ENCODE data around the gene RAD52. TPM values are rescaled to one million over a fixed set of nuclear protein-coding genes. Genes with fewer than 3 reads are reported as not detected.

RAD52 gene
- polyA plus RNA-seq, 1 donor = 27.9 TPM

- 100% methylated on average over 1 of the region's 5 CpGs for WGBS (ENCODE audit: insufficient coverage, low lambda C conversion rate)
- Histone ChIP-seq H3K36me3 (ENCODE audit: control insufficient read depth, insufficient read depth, low read length) (peaks cover 63% of the 10 kb centered on the region), H3K4me1 (ENCODE audit: control insufficient read depth, insufficient read depth, low read length) (no peaks in the 10 kb centered on the region), H3K27ac (ENCODE audit: low read length) (no peak overlapping the region), H3K27me3 (ENCODE audit: control insufficient read depth, insufficient read depth, low read length) (no peaks in the 10 kb centered on the region), H3K9me3 (ENCODE audit: control insufficient read depth, low read depth, low read length) (no peaks in the 10 kb centered on the region), H3K4me3 (ENCODE audit: low read length) (no peak overlapping the region)
- DNase-seq = no peak
These were observed 69.9 kb downstream of the RAD52 start for GRCh38 chr12:879641-880040.

GRCh38 chr12:873954-874353 lies 75.5 kb downstream of the RAD52 start:
- H3K36me3 ChIP-seq (ENCODE audit: control insufficient read depth, insufficient read depth, low read length) = peaks cover 30% of the 10 kb centered on the region
- no peaks in the 10 kb centered on the region for H3K4me1 ChIP-seq (ENCODE audit: control insufficient read depth, insufficient read depth, low read length)
- WGBS (ENCODE audit: insufficient coverage, low lambda C conversion rate) = no CpG with 5 or more reads among the region's 2 CpGs
- no peaks in the 10 kb centered on the region for H3K27me3 ChIP-seq (ENCODE audit: control insufficient read depth, insufficient read depth, low read length)
- DNase-seq = no peak
- H3K27ac ChIP-seq (ENCODE audit: low read length) = no peak overlapping the region
- H3K9me3 ChIP-seq (ENCODE audit: control insufficient read depth, low read depth, low read length) = no peaks in the 10 kb centered on the region
- no peak overlapping the region for H3K4me3 ChIP-seq (ENCODE audit: low read length)

- Histone ChIP-seq H3K27me3 (ENCODE audit: control insufficient read depth, insufficient read depth, low read length) (no peaks in the 10 kb centered on the region), H3K4me1 (ENCODE audit: control insufficient read depth, insufficient read depth, low read length) (no peaks in the 10 kb centered on the region), H3K4me3 (ENCODE audit: low read length) (no peak overlapping the region), H3K9me3 (ENCODE audit: control insufficient read depth, low read depth, low read length) (no peaks in the 10 kb centered on the region), H3K36me3 (ENCODE audit: control insufficient read depth, insufficient read depth, low read length) (peaks cover 39% of the 10 kb centered on the region), H3K27ac (ENCODE audit: low read length) (no peak overlapping the region)
- 100% methylated on average over 1 of the region's 1 CpG for WGBS (ENCODE audit: insufficient coverage, low lambda C conversion rate)
- no peak for DNase-seq
These were observed 79.1 kb downstream of the RAD52 start for GRCh38 chr12:870378-870777.

- no peaks in the 10 kb centered on the region for H3K4me1 ChIP-seq (ENCODE audit: control insufficient read depth, insufficient read depth, low read length)
- H3K4me3 ChIP-seq (ENCODE audit: low read length) = no peak overlapping the region
- H3K9me3 ChIP-seq (ENCODE audit: control insufficient read depth, low read depth, low read length) = no peaks in the 10 kb centered on the region
- H3K27ac ChIP-seq (ENCODE audit: low read length) = no peak overlapping the region
- no peak for DNase-seq
- WGBS (ENCODE audit: insufficient coverage, low lambda C conversion rate) = no CpG with 5 or more reads among the region's 3 CpGs
- H3K27me3 ChIP-seq (ENCODE audit: control insufficient read depth, insufficient read depth, low read length) = no peaks in the 10 kb centered on the region
- H3K36me3 ChIP-seq (ENCODE audit: control insufficient read depth, insufficient read depth, low read length) = peaks cover 42% of the 10 kb centered on the region
These were observed 80.8 kb downstream of the RAD52 start for GRCh38 chr12:868722-869121.

- no peak overlapping the region for H3K27ac ChIP-seq (ENCODE audit: low read length)
- H3K9me3 ChIP-seq (ENCODE audit: control insufficient read depth, low read depth, low read length) = no peaks in the 10 kb centered on the region
- no peak overlapping the region for H3K4me3 ChIP-seq (ENCODE audit: low read length)
- WGBS (ENCODE audit: insufficient coverage, low lambda C conversion rate) = no CpG with 5 or more reads among the region's 5 CpGs
- no peaks in the 10 kb centered on the region for H3K4me1 ChIP-seq (ENCODE audit: control insufficient read depth, insufficient read depth, low read length)
- H3K36me3 ChIP-seq (ENCODE audit: control insufficient read depth, insufficient read depth, low read length) = peaks cover 42% of the 10 kb centered on the region
- DNase-seq = no peak
- H3K27me3 ChIP-seq (ENCODE audit: control insufficient read depth, insufficient read depth, low read length) = no peaks in the 10 kb centered on the region
These were observed 81.6 kb downstream of the RAD52 start for GRCh38 chr12:867905-868304.

GRCh38 chr12:865614-866013 lies 83.9 kb downstream of the RAD52 start:
- WGBS (ENCODE audit: insufficient coverage, low lambda C conversion rate) = 88% methylated on average over 1 of the region's 1 CpG
- H3K36me3 ChIP-seq (ENCODE audit: control insufficient read depth, insufficient read depth, low read length) = peaks cover 45% of the 10 kb centered on the region
- no peak overlapping the region for H3K4me3 ChIP-seq (ENCODE audit: low read length)
- no peaks in the 10 kb centered on the region for H3K9me3 ChIP-seq (ENCODE audit: control insufficient read depth, low read depth, low read length)
- H3K27ac ChIP-seq (ENCODE audit: low read length) = no peak overlapping the region
- H3K27me3 ChIP-seq (ENCODE audit: control insufficient read depth, insufficient read depth, low read length) = no peaks in the 10 kb centered on the region
- no peaks in the 10 kb centered on the region for H3K4me1 ChIP-seq (ENCODE audit: control insufficient read depth, insufficient read depth, low read length)
- DNase-seq = no peak

GRCh38 chr12:863285-863684 lies 86.2 kb downstream of the RAD52 start:
- no peaks in the 10 kb centered on the region for H3K27me3 ChIP-seq (ENCODE audit: control insufficient read depth, insufficient read depth, low read length)
- WGBS (ENCODE audit: insufficient coverage, low lambda C conversion rate) = 86% methylated on average over 1 of the region's 1 CpG
- no peak overlapping the region for H3K4me3 ChIP-seq (ENCODE audit: low read length)
- DNase-seq = no peak
- H3K4me1 ChIP-seq (ENCODE audit: control insufficient read depth, insufficient read depth, low read length) = no peaks in the 10 kb centered on the region
- H3K36me3 ChIP-seq (ENCODE audit: control insufficient read depth, insufficient read depth, low read length) = peaks cover 50% of the 10 kb centered on the region
- no peak overlapping the region for H3K27ac ChIP-seq (ENCODE audit: low read length)
- H3K9me3 ChIP-seq (ENCODE audit: control insufficient read depth, low read depth, low read length) = no peaks in the 10 kb centered on the region

GRCh38 chr12:862303-862911 lies 87.1 kb downstream of the RAD52 start:
- peaks cover 51% of the 10 kb centered on the region for H3K36me3 ChIP-seq (ENCODE audit: control insufficient read depth, insufficient read depth, low read length)
- no peaks in the 10 kb centered on the region for H3K4me1 ChIP-seq (ENCODE audit: control insufficient read depth, insufficient read depth, low read length)
- no peaks in the 10 kb centered on the region for H3K27me3 ChIP-seq (ENCODE audit: control insufficient read depth, insufficient read depth, low read length)
- no peak overlapping the region for H3K27ac ChIP-seq (ENCODE audit: low read length)
- no peaks in the 10 kb centered on the region for H3K9me3 ChIP-seq (ENCODE audit: control insufficient read depth, low read depth, low read length)
- H3K4me3 ChIP-seq (ENCODE audit: low read length) = no peak overlapping the region
- no peak for DNase-seq
- WGBS (ENCODE audit: insufficient coverage, low lambda C conversion rate) = 90% methylated on average over 2 of the region's 4 CpGs

Other genes starting within 250 kb of the RAD52 start
- 56.4 TPM for gene WNK1, start 197.1 kb downstream of the RAD52 start, polyA plus RNA-seq
- 17.5 TPM for gene ERC1, start 41.5 kb upstream of the RAD52 start, polyA plus RNA-seq